ENCODE measurements around the gene SAE1. TPM values are rescaled to one million over a fixed set of nuclear protein-coding genes. Genes with fewer than 3 reads are reported as not detected.

SAE1 gene
- total RNA-seq, 1 experiment from 2014 or later: 174 TPM

- Mint-ChIP-seq H3K27me3 (ENCODE audit: unreplicated experiment) (no peaks in the 10 kb centered on the region), H3K4me3 (ENCODE audit: low read depth, unreplicated experiment) (no peak overlapping the region), H3K36me3 (ENCODE audit: insufficient read depth, unreplicated experiment) (peaks cover 40% of the 10 kb centered on the region), H3K9me3 (ENCODE audit: low read depth, unreplicated experiment) (no peaks in the 10 kb centered on the region), H3K27ac (ENCODE audit: unreplicated experiment) (no peak overlapping the region), H3K4me1 (ENCODE audit: low read depth, unreplicated experiment) (peaks cover 35% of the 10 kb centered on the region)
- DNase-seq: peak; percentile 60
- intact Hi-C loops (cut with micrococcal nuclease; ENCODE audit: unreplicated experiment): no loop called here
- BruUV-seq (replicated peaks): no TSS peak
- CTCF ChIA-PET: interaction anchor here (0.6 to 1.4 kb wide), 4 partner anchors 9 to 230 kb away, joined by 3 to 5 read pairs (median 3); partner anchors contain the start of gene KPTN
- TF ChIP-seq CTCF (IDR thresholded peaks at IDR 0.05; ENCODE audit: unreplicated experiment): no peak
Observed at GRCh38 chr19:47253467-47253881, 122.8 kb downstream of the SAE1 start.

GRCh38 chr19:47253970-47254369 is 123.3 kb downstream of the SAE1 start:
- H3K27me3 Mint-ChIP-seq (ENCODE audit: unreplicated experiment): no peaks in the 10 kb centered on the region
- CTCF ChIA-PET: interaction anchor here (0.6 to 1.4 kb wide), 4 partner anchors 10 to 230 kb away, joined by 3 to 5 read pairs (median 3); partner anchors contain the start of gene KPTN
- no peak for DNase-seq
- intact Hi-C loops (cut with micrococcal nuclease; ENCODE audit: unreplicated experiment): no loop called here
- no peak for TF ChIP-seq CTCF (IDR thresholded peaks at IDR 0.05; ENCODE audit: unreplicated experiment)
- no TSS peak for BruUV-seq (replicated peaks)
- peaks cover 40% of the 10 kb centered on the region for H3K36me3 Mint-ChIP-seq (ENCODE audit: insufficient read depth, unreplicated experiment)
- H3K4me1 Mint-ChIP-seq (ENCODE audit: low read depth, unreplicated experiment): peaks cover 40% of the 10 kb centered on the region
- H3K27ac Mint-ChIP-seq (ENCODE audit: unreplicated experiment): no peak overlapping the region
- no peak overlapping the region for H3K4me3 Mint-ChIP-seq (ENCODE audit: low read depth, unreplicated experiment)
- no peaks in the 10 kb centered on the region for H3K9me3 Mint-ChIP-seq (ENCODE audit: low read depth, unreplicated experiment)

DNA sequence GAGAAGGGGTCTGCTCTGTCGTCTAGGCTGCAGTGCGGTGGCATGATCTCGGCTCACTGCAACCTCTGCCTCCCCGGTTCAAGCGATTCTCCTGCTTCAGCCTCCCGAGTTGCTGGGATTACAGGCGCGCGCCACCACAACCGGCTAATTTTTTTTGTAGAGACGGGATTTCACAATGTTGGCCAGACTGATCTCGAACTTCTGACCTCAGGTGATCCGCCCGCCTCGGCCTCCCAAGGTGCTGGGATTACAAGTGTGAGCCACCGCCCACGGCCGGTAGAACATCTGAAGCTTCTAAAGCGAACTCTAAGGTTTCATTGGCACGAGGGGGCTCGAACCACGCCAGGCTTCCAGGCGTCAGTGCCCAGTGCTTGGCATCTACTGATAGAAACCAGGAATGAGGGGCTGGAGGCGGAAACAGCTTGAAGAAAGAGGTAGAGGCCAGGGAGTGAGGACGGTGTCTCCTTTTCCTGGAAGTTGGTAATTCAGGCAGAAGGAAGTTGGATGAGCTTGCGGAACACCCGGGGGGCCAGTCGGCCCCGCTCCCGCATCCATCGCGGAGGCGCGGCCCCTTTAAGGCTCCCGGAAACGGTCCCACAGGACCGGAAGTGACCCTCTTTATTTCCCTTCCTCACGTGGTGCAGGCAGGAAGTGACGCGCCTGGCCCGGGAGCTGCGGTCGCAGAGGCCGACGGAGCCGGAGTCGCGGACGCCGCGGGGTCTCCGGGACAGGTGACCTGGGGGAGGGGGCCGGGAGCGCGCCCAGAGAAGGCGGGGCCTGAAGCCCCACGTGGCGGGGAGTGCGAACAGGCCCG is 125.5 kb downstream of the SAE1 start, which contains the start of gene CCDC9:
TSS of gene CCDC9 (plus strand) at position 647 of the 814 bp plus-strand sequence. CDS start 1,876 bp downstream, outside the sequence.
- DNase-seq: peak; percentile 99
- no peaks in the 10 kb centered on the region for H3K9me3 Mint-ChIP-seq (ENCODE audit: low read depth, unreplicated experiment)
- no peaks in the 10 kb centered on the region for H3K27me3 Mint-ChIP-seq (ENCODE audit: unreplicated experiment)
- TF ChIP-seq CTCF (IDR thresholded peaks at IDR 0.05; ENCODE audit: unreplicated experiment): no peak
- TSS peak; percentile 97 for BruUV-seq (replicated peaks)
- H3K4me1 Mint-ChIP-seq (ENCODE audit: low read depth, unreplicated experiment): peaks cover 40% of the 10 kb centered on the region
- H3K36me3 Mint-ChIP-seq (ENCODE audit: insufficient read depth, unreplicated experiment): peaks cover 56% of the 10 kb centered on the region
- intact Hi-C loops (cut with micrococcal nuclease; ENCODE audit: unreplicated experiment): no loop called here
- peak within 1 kb of the TSS; percentile 100 for H3K27ac Mint-ChIP-seq (ENCODE audit: unreplicated experiment)
- CTCF ChIA-PET: interaction anchor here (0.6 to 2.1 kb wide), 13 partner anchors 9 to 281 kb away, joined by 3 to 28 read pairs (median 5); partner anchors contain the start of genes DHX34 and INAFM1
- H3K4me3 Mint-ChIP-seq (ENCODE audit: low read depth, unreplicated experiment): peak within 1 kb of the TSS; percentile 85

DNA sequence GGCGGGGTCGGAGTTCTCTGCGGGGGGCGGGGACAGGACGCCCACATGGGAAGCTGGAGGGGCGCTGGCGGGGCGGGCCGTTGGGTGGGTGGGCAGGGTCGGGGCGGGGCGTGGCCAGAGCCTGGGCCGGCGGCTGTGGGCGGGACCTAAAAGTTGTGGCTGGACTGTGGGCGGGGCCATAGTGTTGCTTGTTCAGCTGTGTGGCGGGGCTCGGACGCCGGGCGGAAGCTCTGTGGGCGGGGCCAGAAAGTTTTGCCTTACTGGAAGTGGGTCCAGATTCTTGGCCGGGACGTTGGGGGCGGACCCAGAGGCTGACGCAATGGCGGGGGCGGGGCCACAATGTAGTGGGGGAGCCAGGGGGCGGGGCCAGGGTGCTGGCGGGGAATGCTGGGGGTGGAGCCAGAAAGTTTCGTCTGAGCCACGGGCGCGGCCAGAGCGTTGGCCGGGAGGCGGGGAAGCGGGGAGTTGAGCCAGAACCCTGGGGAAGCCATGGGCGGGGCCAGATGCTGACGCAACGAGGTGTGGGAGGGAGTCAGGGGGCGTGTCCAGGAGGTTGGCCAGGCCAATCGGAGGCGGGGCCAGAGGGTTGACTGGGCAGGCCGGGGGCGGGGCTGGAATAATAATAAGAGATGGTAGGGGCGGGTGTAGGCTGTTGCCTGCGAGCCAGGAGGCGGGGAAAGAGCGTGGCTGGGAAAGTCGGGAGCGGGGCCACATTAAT is 126.2 kb downstream of the SAE1 start:
- intact Hi-C loops (cut with micrococcal nuclease; ENCODE audit: unreplicated experiment): no loop called here
- Mint-ChIP-seq H3K4me3 (ENCODE audit: low read depth, unreplicated experiment) (peak overlapping the region; percentile 85), H3K27ac (ENCODE audit: unreplicated experiment) (peak overlapping the region; percentile 100), H3K36me3 (ENCODE audit: insufficient read depth, unreplicated experiment) (peaks cover 59% of the 10 kb centered on the region), H3K27me3 (ENCODE audit: unreplicated experiment) (no peaks in the 10 kb centered on the region), H3K9me3 (ENCODE audit: low read depth, unreplicated experiment) (no peaks in the 10 kb centered on the region), H3K4me1 (ENCODE audit: low read depth, unreplicated experiment) (peaks cover 37% of the 10 kb centered on the region)
- CTCF ChIA-PET: interaction anchor here (0.5 to 2.1 kb wide), 13 partner anchors 10 to 209 kb away, joined by 3 to 28 read pairs (median 5); partner anchors contain the start of genes DHX34 and INAFM1
- peak; percentile 100 for DNase-seq
- BruUV-seq (replicated peaks): no TSS peak
- no peak for TF ChIP-seq CTCF (IDR thresholded peaks at IDR 0.05; ENCODE audit: unreplicated experiment)

Data from Calu3 (cell line).